H7 (cell line): Measurements from ENCODE around the gene PSMB3. TPM values are rescaled to one million over a fixed set of nuclear protein-coding genes. Genes with fewer than 3 reads are reported as not detected.

Source experiments
- DNase-seq: peaks from one replicate; pipeline ENCODE4 v3.0.0; 2012
- H3K27me3 ChIP-seq: 2 replicates; pipeline ENCODE4 v1.6.0; 2011; ENCODE audit warnings: mild to moderate bottlenecking, low read length; ENCODE audit not compliant: control insufficient read depth, insufficient read depth
- H3K36me3 ChIP-seq: replicated peaks from 2 replicates; pipeline ENCODE4 v1.5.1; 2011; ENCODE audit warnings: low read length; ENCODE audit not compliant: control insufficient read depth, insufficient read depth
- H3K4me3 ChIP-seq: 2 replicates; pipeline ENCODE4 v1.5.1; 2011; ENCODE audit warnings: low read depth, mild to moderate bottlenecking, control low read depth, low read length, moderate library complexity; ENCODE audit not compliant: insufficient read depth
- total RNA-seq: library from RNA; depleted of rRNA; stranded (reverse); fragments of >200 nt; shearing (Covaris generic); gene quantifications from 2 replicates; pipeline ENCODE4 v1.2.3, GENCODE V29; 2014; rRNA removed

The PSMB3 gene
- 514 and 530 TPM in 2 replicates for total RNA-seq

DNA sequence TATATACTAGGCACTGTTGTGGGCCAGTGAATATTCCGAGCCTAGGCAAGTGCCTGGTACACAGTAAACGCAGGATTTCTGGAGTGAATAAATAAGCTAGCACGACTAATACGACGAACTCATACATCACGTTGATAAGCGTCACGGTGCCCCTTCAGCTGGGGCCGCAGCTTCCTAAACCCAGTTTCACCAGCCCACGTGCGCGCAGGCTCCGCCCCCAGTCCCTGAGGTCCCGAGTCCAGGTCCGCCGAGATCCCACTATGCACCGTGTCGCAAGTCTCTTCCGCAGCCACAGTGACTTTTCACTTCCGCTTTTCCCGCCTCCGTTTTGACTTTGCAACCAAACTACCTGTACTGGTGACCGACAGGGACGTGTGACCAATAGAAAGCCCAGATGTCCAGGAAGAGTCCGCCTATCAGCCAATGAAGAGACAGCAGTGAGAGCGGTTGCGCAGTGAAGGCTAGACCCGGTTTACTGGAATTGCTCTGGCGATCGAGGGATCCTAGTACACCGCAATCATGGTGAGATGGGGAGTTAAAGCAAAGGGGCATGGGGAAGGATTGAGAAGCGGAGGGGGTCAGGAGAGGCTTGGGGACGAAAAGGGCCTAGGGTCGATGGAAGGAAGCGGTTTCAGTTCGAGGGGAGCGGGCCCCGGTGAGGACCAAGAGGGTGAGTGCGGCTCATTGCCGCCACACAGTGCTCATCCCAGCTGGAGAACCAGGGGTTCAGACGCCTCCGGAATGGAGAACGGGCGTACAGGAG lies at the start of gene PSMB3:
PSMB3 (plus strand) TSS at position 434 of the 763 bp plus-strand sequence; CDS start at position 520, 86 bp downstream.
- peak; percentile 97 for DNase-seq
- H3K4me3 ChIP-seq, result peak within 1 kb of the TSS; percentile 99
- H3K27me3 ChIP-seq, result no peaks in the 10 kb centered on the region; the same call in 1 of the 2 replicates
- H3K36me3 ChIP-seq, result peaks cover 16% of the 10 kb centered on the region

DNA sequence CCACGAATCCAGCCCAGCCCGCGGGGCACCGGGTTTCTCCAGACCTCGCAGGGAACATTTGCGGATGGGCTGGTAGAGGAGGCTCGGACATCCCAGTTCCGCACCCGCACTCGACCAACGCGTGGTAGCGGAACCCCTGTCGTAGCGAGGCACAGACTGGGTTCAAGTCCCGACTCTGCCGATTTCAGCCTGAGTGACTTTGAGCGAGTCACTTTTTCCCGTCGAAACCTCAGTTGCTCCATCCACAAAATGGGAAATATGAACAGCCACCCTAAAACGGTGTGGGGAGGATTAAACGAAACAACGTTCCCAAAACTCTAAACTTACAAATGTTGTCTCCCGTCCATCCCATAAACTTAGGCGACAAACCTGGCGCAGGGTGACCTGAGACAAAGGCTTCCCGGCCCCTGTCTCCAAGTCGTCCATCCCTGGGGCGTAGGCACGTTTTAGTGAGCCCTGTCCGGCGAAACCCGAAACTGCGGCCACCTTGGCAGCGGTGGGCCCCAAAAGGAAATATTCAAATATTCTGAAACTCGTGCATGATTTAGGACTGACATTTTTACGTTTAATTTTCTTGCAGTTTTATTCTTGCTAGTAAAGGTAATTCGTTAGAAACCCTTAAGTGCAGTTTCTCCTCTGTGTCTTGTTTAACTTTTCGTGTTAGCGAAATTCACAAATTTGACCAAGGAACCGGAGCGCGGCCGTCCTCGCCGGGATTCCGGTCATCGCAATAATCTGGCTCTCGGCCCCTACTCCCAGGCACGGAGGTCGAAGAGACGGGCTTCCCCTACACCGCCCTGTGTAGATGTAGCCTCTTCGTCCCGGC lies 49.4 kb upstream of the PSMB3 start:
- Histone ChIP-seq H3K36me3 (no peaks in the 10 kb centered on the region), H3K4me3 (peak overlapping the region; percentile 60), H3K27me3 (peaks cover 76% of the 10 kb centered on the region)
- peak; percentile 60 for DNase-seq

DNA sequence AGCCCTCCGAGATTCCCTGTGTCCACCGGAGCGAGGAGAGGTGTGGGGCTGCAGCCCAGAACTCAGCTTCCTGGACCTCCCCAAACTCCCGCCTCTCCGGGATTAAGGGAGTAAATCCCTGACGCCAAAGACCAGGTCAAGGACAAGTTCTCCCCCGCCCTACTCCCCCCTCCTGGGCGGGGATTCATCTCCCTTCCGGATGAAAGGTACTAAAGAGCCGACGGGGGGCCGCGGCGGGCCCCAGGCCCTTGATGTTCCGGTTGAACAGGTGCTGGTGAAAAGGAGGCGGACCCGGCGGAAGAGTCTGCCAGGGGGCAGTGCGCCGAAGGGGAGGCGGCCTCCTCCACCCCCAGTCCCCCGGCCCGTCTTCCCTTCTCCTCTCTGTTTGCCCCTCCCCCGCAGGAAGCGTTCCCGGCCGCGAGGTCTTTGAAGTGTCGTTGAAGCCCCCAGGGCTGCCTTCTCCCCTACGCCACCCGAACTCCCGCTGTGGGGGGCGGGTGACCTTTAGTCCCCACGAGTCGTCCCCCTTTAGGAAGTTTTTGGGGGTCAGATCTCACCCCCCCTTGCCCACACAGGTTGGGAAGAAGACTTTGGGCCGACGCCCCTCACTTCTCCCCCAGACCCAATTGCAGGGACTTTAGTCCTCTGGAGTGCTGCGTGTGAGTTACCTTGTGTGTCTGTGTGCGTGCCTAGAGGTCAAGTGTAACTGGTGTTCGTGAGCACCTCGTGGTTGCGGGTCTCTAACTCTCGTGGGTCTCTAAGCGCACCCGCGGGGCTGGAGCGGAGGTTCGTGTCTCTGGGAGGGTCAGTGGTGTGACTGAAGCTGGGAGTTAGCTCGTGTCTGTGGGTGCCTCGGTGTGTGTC lies 48.6 kb upstream of the PSMB3 start:
- no peaks in the 10 kb centered on the region for H3K36me3 ChIP-seq
- peaks cover 75% of the 10 kb centered on the region for H3K27me3 ChIP-seq
- DNase-seq, result peak; percentile 99
- peak overlapping the region; percentile 42 for H3K4me3 ChIP-seq

GRCh38 chr17:38704606-38705522 lies 47.7 kb upstream of the PSMB3 start, which contains the start of gene MLLT6:
MLLT6 (plus strand) TSS chr17:38705273; CDS start chr17:38705633, 360 bp downstream.
- H3K4me3 ChIP-seq, result peak within 1 kb of the TSS; percentile 42
- H3K27me3 ChIP-seq, result peaks cover 67% of the 10 kb centered on the region
- DNase-seq, result peak; percentile 94
- H3K36me3 ChIP-seq, result no peaks in the 10 kb centered on the region

- Histone ChIP-seq H3K4me3 (peak overlapping the region; percentile 42), H3K27me3 (peaks cover 62% of the 10 kb centered on the region), H3K36me3 (no peaks in the 10 kb centered on the region)
- DNase-seq, result peak; percentile 91
Measured at GRCh38 chr17:38705523-38705802, 47.1 kb upstream of the PSMB3 start.

GRCh38 chr17:38705803-38706504 lies 46.6 kb upstream of the PSMB3 start:
- peak; percentile 89 for DNase-seq
- Histone ChIP-seq H3K36me3 (no peaks in the 10 kb centered on the region), H3K4me3 (peak overlapping the region; percentile 42), H3K27me3 (peaks cover 57% of the 10 kb centered on the region)

GRCh38 chr17:38706505-38707216 lies 45.9 kb upstream of the PSMB3 start:
- no peaks in the 10 kb centered on the region for H3K36me3 ChIP-seq
- peaks cover 50% of the 10 kb centered on the region for H3K27me3 ChIP-seq
- H3K4me3 ChIP-seq, result peak overlapping the region; percentile 42
- DNase-seq, result peak; percentile 63

DNA sequence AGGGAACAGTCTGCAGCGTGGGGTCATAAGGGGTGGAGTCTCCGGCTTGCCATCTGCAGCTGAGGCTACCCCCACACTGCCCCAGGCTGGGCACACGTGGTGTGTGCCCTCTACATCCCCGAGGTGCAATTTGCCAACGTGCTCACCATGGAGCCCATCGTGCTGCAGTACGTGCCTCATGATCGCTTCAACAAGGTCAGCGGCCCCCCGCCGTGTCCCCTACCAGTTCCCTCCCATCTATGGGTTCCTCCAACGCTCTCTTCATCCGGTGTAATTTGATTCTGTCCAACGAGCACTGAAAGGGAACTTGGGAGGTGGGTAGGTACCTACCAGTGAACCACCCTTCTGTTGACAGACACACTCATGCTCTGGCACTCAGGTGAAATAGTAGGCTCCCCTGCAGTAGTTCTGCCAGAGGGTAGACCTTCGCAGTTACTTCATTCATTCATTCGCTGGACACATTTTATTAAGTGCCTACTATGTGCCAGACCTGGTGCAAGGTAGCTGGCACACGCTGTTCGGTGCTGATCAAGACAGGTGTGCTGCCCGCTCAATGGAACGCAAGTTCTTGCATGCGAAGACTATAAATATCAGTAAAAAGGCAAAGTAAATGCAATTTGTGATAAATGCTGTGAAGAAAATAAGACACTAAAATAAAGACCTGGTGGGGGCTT lies 44.7 kb upstream of the PSMB3 start:
- H3K36me3 ChIP-seq, result no peaks in the 10 kb centered on the region
- peaks cover 40% of the 10 kb centered on the region for H3K27me3 ChIP-seq
- H3K4me3 ChIP-seq, result peak overlapping the region; percentile 10; the same call in 1 of the 2 replicates
- DNase-seq, result peak; percentile 52

GRCh38 chr17:38709104-38709820 lies 43.3 kb upstream of the PSMB3 start:
- Histone ChIP-seq H3K27me3 (peaks cover 29% of the 10 kb centered on the region), H3K36me3 (no peaks in the 10 kb centered on the region), H3K4me3 (no peak overlapping the region)
- no peak for DNase-seq

- H3K4me3 ChIP-seq, result no peak overlapping the region
- H3K36me3 ChIP-seq, result no peaks in the 10 kb centered on the region; the same call in 1 of the 2 replicates
- peak; percentile 32 for DNase-seq
- peaks cover 23% of the 10 kb centered on the region; the same call in 1 of the 2 replicates for H3K27me3 ChIP-seq
Measured at GRCh38 chr17:38709864-38710603, 42.5 kb upstream of the PSMB3 start.

GRCh38 chr17:38710604-38710962 lies 42.0 kb upstream of the PSMB3 start:
- Histone ChIP-seq H3K36me3 (no peaks in the 10 kb centered on the region; the same call in 1 of the 2 replicates), H3K27me3 (peaks cover 23% of the 10 kb centered on the region; the same call in 1 of the 2 replicates), H3K4me3 (no peak overlapping the region)
- no peak for DNase-seq
